GM18507 (cell line): ENCODE data around the gene CTRB2.
"Not testable (repeated sequence)": the region's sequence is repeated elsewhere in the genome, so short reads cannot be mapped to it uniquely, and the experiment has no call there.

Experiments used
- DNase-seq: peaks from one replicate; pipeline ENCODE4 v3.0.0; 2011; ENCODE audit warnings: low read depth; ENCODE audit not compliant: insufficient read length; ENCODE audit errors: extremely low spot score
- FAIRE-seq: peaks from 2 replicates; lab custom pipeline; 2011; peaks lifted over from hg19 to GRCh38; lab: Jason Lieb, UNC

The CTRB2 gene

GRCh38 chr16:75228143-75228976, 21.4 kb upstream of the CTRB2 start:
- DNase-seq (no peak), FAIRE-seq (no peak)

- DNase-seq (no peak), FAIRE-seq (no peak)
These were observed 20.6 kb upstream of the CTRB2 start for GRCh38 chr16:75227361-75228142.

- FAIRE-seq (no peak), DNase-seq (no peak)
These were observed 19.8 kb upstream of the CTRB2 start for GRCh38 chr16:75226550-75227360.

GRCh38 chr16:75225678-75226515, 18.9 kb upstream of the CTRB2 start:
- FAIRE-seq (no peak), DNase-seq (no peak)

- FAIRE-seq: no peak
- no peak for DNase-seq
These were observed 18.1 kb upstream of the CTRB2 start for GRCh38 chr16:75225092-75225491.

GRCh38 chr16:75224306-75225082, 17.5 kb upstream of the CTRB2 start:
- FAIRE-seq: no peak

GRCh38 chr16:75223129-75223528, 16.2 kb upstream of the CTRB2 start:
- FAIRE-seq: not testable (repeated sequence)

More at GRCh38 chr16:75224306-75225082, 17.5 kb upstream of the CTRB2 start:
- DNase-seq: no peak

GRCh38 chr16:75222271-75222783, 15.4 kb upstream of the CTRB2 start:
- no peak for DNase-seq
- FAIRE-seq: no peak

More at GRCh38 chr16:75223129-75223528, 16.2 kb upstream of the CTRB2 start:
- not testable (repeated sequence) for DNase-seq

GRCh38 chr16:75219838-75220237, 12.9 kb upstream of the CTRB2 start:
- DNase-seq: no peak
- peak; percentile 67 for FAIRE-seq

- DNase-seq (no peak), FAIRE-seq (no peak)
These were observed 12.1 kb upstream of the CTRB2 start for GRCh38 chr16:75219088-75219487.

- DNase-seq (peak; percentile 40), FAIRE-seq (peak; percentile 78)
These were observed 11.5 kb upstream of the CTRB2 start, which contains the start of gene CTRB1 for GRCh38 chr16:75218256-75219076. CTRB1 (plus strand) TSS chr16:75218988; CDS start chr16:75219008, 20 bp downstream.

- no peak for DNase-seq
- no peak for FAIRE-seq
These were observed 10.5 kb upstream of the CTRB2 start for GRCh38 chr16:75217389-75217851.

- FAIRE-seq: no peak
- no peak for DNase-seq
These were observed 9.6 kb upstream of the CTRB2 start for GRCh38 chr16:75216576-75216975.

- FAIRE-seq (no peak), DNase-seq (no peak)
These were observed 9.2 kb upstream of the CTRB2 start for GRCh38 chr16:75216127-75216526.

- not testable (repeated sequence) for FAIRE-seq, DNase-seq
These were observed 4.3 kb upstream of the CTRB2 start for GRCh38 chr16:75211286-75211685.

- FAIRE-seq: no peak
- DNase-seq: no peak
These were observed 3.0 kb upstream of the CTRB2 start for GRCh38 chr16:75209944-75210343.

- not testable (repeated sequence) for FAIRE-seq, DNase-seq
These were observed 2.6 kb upstream of the CTRB2 start for GRCh38 chr16:75209514-75209913.
